Ammon's horn (tissue), 1 donor: Measurements from ENCODE around the gene ATP13A3.
A peak's percentile ranks its signal among the peaks of the same experiment; 100 is the strongest.
"Not testable (repeated sequence)": the region's sequence is repeated elsewhere in the genome, so short reads cannot be mapped to it uniquely, and the experiment has no call there.

Experiments
- DNase-seq: peaks from one replicate; pipeline ENCODE4 v3.0.0-alpha.2; 2016; ENCODE audit warnings: low spot score

ATP13A3 gene

DNA sequence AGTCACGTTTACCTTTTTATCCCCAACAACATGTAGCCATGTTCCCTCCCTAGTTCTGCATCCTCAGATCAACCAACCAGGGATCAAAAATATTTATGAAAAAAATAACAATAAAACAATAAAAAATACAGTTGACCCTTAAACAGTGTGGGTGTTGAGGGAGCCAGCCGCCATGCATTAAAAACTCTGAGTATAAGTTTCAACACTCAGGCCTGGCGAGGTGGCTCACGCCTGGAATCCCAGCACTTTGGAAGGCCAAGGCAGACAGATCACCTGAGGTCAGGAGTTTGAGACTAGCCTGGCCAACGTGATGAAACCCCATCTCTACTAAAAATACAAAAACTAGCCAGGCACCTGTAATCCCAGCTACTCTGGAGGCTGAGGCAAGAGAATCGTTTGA lies 12.7 kb upstream of the ATP13A3 start:
- not testable (repeated sequence) for DNase-seq

DNA sequence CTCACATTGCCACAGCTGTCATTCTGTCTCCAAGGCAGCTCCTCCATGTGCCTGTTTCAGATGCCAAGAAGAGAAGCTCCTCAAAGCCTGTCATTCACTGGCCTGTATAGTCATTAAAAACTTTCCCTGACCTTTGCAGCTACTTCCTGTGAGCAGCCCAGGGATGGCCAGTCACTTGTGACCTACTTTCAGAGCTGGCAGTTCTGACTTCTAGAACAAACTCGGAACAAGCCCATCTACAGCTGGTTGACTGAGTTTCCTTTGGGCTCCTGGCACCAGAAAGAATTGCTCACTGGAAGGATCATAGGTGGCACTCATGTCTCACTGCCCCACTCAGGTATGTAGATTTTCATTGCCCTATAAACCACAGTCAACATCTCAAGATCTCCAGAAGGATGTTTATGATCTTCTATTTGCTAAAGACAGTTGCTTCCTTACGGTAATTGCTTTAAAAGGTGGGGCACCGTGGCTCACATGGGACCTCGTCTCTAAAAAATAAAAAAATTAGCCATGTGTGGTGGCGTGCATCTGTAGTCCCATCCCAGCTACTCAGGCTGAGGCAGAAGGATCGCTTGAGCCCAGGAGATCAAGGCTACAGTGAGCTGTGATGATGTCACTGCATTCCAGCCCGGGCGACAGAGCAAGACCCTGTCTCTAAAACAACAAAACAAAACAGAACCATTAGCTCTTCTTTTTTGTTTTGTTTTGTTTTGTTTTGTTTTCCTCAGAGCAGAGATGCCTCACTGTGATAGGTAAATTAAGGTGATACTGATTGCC lies 11.2 kb upstream of the ATP13A3 start:
- peak; percentile 40 for DNase-seq

- DNase-seq = no peak
These were observed 9.6 kb upstream of the ATP13A3 start for GRCh38 chr3:194496217-194496919.

GRCh38 chr3:194494951-194495374 lies 8.2 kb upstream of the ATP13A3 start:
- DNase-seq = peak; percentile 42

DNA sequence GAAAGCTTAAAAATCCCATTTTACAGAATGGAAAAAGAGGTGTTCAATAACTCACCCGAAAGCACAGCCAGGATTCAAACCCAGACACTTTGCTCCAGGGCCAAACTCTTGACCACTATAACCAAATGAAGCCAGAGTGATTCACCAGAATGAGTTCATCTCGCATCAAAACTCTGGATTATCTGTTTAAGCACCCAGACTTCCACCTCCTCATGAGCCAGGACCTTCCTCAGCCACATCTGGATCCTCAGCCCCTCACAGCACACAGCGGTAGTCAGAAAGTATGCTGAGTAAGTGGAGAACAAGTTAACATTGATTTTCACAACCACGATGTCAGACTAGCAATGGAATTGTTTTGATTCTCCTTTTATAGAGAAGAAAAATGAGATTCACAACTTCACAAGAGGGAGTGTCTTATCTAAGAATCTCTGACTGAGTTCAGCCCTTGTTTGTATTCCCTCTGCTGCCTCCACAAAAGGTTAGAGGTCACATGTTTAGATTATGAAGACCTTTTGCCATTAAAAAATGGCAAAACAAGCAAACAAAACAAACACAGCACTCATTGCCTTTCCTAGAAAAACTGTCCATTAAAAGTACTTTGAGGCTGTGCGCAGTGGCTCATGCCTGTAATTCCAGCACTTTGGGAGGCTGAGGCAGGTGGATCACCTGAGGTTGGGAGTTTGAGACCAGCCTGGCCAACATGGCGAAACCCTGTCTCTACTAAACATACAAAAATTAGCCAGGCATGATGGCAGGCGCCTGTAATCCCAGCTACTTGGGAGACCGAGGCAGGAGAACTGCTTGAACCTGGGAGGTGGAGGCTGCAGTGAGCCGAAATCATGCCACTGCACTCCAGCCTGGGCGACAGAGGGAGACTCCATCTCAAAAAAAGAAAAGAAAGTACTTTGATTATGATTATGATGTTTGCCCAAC lies 7.5 kb upstream of the ATP13A3 start:
- DNase-seq = not testable (repeated sequence)

GRCh38 chr3:194492001-194492400 lies 5.2 kb upstream of the ATP13A3 start:
- DNase-seq = peak; percentile 57

GRCh38 chr3:194489736-194490612 lies 3.2 kb upstream of the ATP13A3 start:
- DNase-seq = no peak

GRCh38 chr3:194488055-194488742 lies 1.4 kb upstream of the ATP13A3 start:
- DNase-seq = no peak

DNA sequence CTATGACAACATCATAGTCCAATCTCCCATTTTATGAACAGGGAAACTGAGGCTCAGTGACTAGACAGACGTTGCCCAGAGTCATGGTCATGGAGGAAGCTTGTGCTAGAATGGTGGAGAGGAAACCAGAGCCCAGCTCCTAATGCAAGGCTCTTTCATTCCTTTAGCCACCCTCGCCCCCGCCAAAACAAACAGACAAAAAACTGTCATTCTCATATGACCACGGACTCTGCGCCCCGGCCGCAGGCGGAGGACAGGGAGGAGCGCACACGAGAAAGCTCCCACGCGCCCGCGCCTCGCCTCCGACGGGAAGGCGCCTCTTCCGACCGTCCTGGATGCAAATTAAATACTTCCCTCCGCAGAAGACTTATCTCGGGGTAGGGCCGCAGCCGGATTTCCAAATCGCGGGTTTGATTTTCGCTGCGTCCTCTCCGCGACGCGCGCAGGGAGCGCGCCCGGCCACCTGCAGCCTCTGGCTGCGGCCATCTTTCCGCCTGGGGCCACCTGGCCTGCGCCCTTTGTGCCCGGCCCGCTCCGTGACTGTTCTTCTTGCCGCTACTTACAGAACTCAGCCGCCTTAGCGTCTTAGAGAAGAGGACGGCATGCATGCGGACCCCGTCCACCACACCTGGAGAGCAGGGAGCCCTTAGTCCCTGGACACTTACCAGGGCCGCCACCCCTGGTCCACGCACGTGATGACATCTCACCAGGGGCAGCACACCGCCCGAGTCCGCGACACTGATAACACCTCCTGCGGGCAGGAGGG lies 670 bp upstream of the ATP13A3 start:
- DNase-seq = peak; percentile 40

- peak; percentile 31 for DNase-seq
These were observed 792 bp downstream of the ATP13A3 start for GRCh38 chr3:194485881-194486539.

DNA sequence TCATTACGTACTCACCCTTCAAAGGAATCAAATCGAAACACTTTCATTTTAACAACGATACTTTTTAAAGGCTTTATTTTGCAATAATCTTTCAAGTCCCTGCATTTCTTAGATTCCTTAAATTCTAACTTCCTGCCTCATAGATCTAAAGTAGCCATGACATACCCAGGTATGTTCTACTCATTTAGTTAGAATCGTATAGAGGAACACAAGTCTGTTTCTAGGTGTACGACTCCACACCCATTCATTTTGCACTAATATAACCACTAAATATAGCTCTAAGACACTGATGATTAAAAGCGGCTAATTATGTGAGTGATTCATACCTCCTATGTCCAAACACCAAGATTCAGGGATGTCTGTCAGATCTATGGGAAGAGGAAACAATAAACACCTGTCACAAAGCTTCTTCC lies 1.3 kb downstream of the ATP13A3 start:
- DNase-seq = no peak

- DNase-seq = no peak
These were observed 2.2 kb downstream of the ATP13A3 start for GRCh38 chr3:194484614-194485013.

DNA sequence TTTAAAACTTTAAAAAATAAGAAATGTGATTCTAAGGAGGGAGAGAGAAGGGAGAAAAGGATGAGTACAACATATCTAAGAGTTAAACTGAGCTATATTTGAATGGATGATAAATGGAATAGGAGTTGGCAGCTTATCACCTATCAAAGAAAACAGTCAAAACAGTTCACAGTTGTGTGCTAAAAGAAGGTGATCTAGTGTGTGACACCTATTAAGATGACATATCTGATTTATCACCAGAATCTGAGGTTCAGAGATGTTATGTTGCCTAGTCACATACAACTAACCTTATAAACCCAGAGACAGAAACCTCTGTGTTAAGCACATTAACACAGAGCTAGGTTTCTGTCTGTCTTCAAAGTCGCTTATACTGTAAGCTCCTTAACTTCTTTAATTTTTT lies 3.0 kb downstream of the ATP13A3 start:
- no peak for DNase-seq

DNA sequence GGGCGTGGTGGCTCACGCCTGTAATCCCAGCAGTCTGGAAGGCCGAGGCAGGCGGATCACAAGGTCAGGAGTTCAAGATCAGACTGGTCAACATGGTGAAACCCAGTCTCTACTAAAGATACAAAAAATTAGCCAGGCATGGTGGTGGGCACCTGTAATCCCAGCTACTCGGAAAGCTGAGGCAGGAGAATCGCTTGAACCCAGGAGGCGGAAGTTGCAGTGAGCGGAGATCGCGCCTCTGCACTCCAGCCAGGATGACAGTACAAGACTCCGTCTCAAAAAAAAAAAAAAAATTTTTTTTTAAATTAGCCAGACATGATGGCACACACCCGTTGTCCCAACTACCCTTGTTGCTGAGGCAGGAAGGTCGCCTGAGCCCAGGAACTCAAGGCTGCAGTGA lies 4.0 kb downstream of the ATP13A3 start:
- DNase-seq = not testable (repeated sequence)

DNA sequence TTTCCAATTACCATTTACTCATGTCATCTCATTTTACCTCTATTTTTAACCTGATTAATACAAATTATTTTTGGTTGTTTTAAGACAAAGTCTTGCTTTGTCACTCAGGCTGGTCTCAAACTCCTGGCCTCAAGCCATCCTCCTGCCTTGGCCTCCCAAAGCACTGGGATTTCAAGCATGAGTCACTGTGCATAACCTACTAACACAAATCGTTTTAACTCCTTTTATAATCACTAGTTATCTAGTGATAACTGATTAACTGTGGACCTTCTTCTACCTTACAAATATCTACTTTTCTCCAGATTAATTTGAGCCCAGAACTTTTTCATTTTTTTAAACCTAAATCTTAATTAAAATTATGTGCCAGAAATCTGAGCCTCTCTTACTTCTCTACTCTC lies 4.6 kb downstream of the ATP13A3 start:
- no peak for DNase-seq

DNA sequence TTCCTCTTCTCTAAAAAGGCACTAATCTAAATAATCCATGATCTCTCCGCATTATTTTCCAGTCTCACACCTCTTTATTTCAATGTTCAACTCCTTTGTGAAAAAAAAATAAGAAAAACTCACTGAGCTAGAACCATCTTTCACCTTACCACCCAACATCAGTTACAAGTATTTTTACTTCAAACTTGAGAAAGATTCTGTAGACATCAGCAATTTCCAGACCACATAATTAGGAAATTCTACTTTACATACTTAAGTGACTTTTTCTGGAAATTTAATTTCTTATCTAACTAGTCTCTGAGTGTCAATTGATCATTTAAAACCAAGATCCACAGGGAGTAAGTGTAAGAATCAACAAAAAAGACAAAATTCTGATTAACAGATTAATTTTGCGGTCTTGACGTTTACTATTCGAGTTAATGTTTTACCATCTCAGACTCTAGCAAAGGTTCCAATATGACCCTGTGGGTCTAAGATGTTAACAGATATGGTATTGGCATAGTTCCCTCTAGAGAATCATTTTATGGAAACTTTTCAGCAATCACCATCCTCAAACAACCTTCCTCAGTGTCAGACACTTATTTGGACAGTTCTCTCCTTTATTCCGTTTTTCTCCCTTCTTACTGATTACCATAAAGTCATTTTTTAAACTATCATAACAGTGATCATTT lies 5.1 kb downstream of the ATP13A3 start:
- DNase-seq = no peak

DNA sequence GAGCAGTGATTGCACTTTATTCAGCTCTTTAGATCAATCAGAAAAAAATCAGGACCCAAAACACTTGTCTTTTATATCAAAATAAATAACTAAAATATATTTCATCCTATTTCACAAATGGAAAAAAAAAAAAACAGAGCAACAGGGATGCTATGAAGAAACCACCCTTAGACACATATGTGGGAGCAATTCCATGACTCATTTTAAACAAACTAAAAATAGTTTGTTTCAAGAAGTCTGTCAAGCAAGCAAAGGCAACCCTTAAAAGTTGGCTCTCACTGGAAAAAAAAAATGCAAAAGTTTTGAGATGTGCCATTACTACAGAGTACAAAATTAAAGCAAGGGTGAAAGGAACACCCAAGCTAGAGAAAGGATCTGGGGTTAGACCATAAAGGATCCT lies 5.7 kb downstream of the ATP13A3 start:
- DNase-seq = no peak

GRCh38 chr3:194476784-194477183 lies 10.0 kb downstream of the ATP13A3 start:
- no peak for DNase-seq

GRCh38 chr3:194475978-194476377 lies 10.8 kb downstream of the ATP13A3 start:
- no peak for DNase-seq
